Keratinocyte (primary cell): Measurements from ENCODE around the gene PPP1R14D. TPM values are rescaled to one million over a fixed set of nuclear protein-coding genes. Genes with fewer than 3 reads are reported as not detected.
A peak's percentile ranks its signal among the peaks of the same experiment; 100 is the strongest.

Experiments
- DNase-seq: peaks from one replicate; pipeline ENCODE4 v3.0.0-alpha.2; 2011; ENCODE audit warnings: low read depth, missing footprints, low spot score
- FAIRE-seq: peaks from 2 replicates; lab custom pipeline; 2011; peaks lifted over from hg19 to GRCh38; lab: Jason Lieb, UNC
- H2AFZ ChIP-seq: 2 replicates; pipeline ENCODE4 v1.6.0; 2012; ENCODE audit warnings: low read length, control low read depth, inconsistent platforms; ENCODE audit not compliant: control insufficient read depth
- H3K27ac ChIP-seq: 2 replicates; pipeline ENCODE4 v1.5.1; 2011; ENCODE audit warnings: low read length; ENCODE audit not compliant: control insufficient read depth, insufficient read depth
- H3K27me3 ChIP-seq: 3 replicates; pipeline ENCODE4 v1.6.0; 2011; ENCODE audit warnings: low read length; ENCODE audit not compliant: control insufficient read depth, insufficient read depth; ENCODE audit errors: extremely low read depth
- H3K36me3 ChIP-seq, 2 experiments: 2 replicates in 1 of 2; 3 replicates in 1 of 2; pipeline ENCODE4 v1.5.1; 2011; ENCODE audit warnings: low read length in 2 of 2, mild to moderate bottlenecking in 1 of 2; ENCODE audit not compliant: control insufficient read depth in 2 of 2, insufficient read depth in 2 of 2; ENCODE audit errors: extremely low read depth in 1 of 2
- H3K4me1 ChIP-seq: 3 replicates; pipeline ENCODE4 v1.5.1; 2011; ENCODE audit warnings: low read length; ENCODE audit not compliant: control insufficient read depth, insufficient read depth; ENCODE audit errors: extremely low read depth
- H3K4me2 ChIP-seq: 3 replicates; pipeline ENCODE4 v1.6.0; 2011; ENCODE audit warnings: low read depth, low read length; ENCODE audit not compliant: control insufficient read depth, insufficient read depth; ENCODE audit errors: extremely low read depth
- H3K4me3 ChIP-seq, 3 experiments: fragments of 200-600 bp in 1 of 3; sonication (generic) in 1 of 3; 2 replicates in 2 of 3; 3 replicates in 1 of 3; pipeline ENCODE4 v1.5.1; 2011 to 2016; ENCODE audit warnings: low read length in 3 of 3, mild to moderate bottlenecking in 3 of 3, control low read depth in 2 of 3, inconsistent platforms in 1 of 3, low read depth in 1 of 3, mixed read lengths in 1 of 3, mixed run types in 1 of 3, moderate library complexity in 1 of 3; ENCODE audit not compliant: control insufficient read depth in 2 of 3, insufficient read depth in 2 of 3; ENCODE audit errors: extremely low read depth in 1 of 3
- H3K79me2 ChIP-seq: 2 replicates; pipeline ENCODE4 v1.6.0; 2012; ENCODE audit warnings: low read length; ENCODE audit not compliant: control insufficient read depth, insufficient read depth
- H3K9ac ChIP-seq: 3 replicates; pipeline ENCODE4 v1.6.0; 2011; ENCODE audit warnings: low read length; ENCODE audit not compliant: control insufficient read depth, insufficient read depth; ENCODE audit errors: extremely low read depth
- H3K9me1 ChIP-seq: 3 replicates; pipeline ENCODE4 v1.6.0; 2011; ENCODE audit warnings: low read length; ENCODE audit not compliant: control insufficient read depth, insufficient read depth; ENCODE audit errors: extremely low read depth
- H3K9me3 ChIP-seq: 2 replicates; pipeline ENCODE4 v1.5.1; 2012; ENCODE audit warnings: low read depth, low read length; ENCODE audit not compliant: control insufficient read depth
- H4K20me1 ChIP-seq: 3 replicates; pipeline ENCODE4 v1.6.0; 2011; ENCODE audit warnings: low read length; ENCODE audit not compliant: control insufficient read depth, insufficient read depth; ENCODE audit errors: extremely low read depth
- CTCF ChIP-seq, 3 experiments: IDR thresholded peaks in 1 of 3; conservative IDR thresholded peaks in 1 of 3; optimal IDR thresholded peaks in 1 of 3; 2 replicates in 2 of 3; 3 replicates in 1 of 3; pipeline versions ENCODE3 to v1.5.1; 2011; ENCODE audit warnings: low read length in 3 of 3, mild to moderate bottlenecking in 3 of 3, moderate library complexity in 2 of 3, control low read depth in 1 of 3, inconsistent platforms in 1 of 3; ENCODE audit not compliant: insufficient read depth in 2 of 3; ENCODE audit errors: extremely low read depth in 1 of 3
- EZH2 ChIP-seq: IDR thresholded peaks from one replicate; pipeline ENCODE4 v1.6.1; 2012; ENCODE audit warnings: inconsistent platforms, mild to moderate bottlenecking, low read length, moderate library complexity
- dilution Hi-C: fragments of 300-500 bp; cut with MboI; formaldehyde crosslinking; loops from one replicate; pipeline ENCODE4 v1.7.0; 2020; ENCODE audit warnings: low sequenced_read_pairs; ENCODE audit not compliant: extremely low pct_ligation_motif_present
- polyA plus RNA-seq, 5 experiments: library from polyadenylated mRNA; depleted of rRNA in 3 of 5; stranded (reverse) in 3 of 5; stranded (forward) in 1 of 5; unstranded in 1 of 5; fragments of >200 nt; gene quantifications; 1 replicate in 1 of 5; 2 replicates in 3 of 5; 3 replicates in 1 of 5; pipeline versions ENCODE4 v1.2.1 to v1.2.3, GENCODE V29; 2011 to 2012; ENCODE audit warnings: missing spikeins in 2 of 5, low read depth in 1 of 5, low replicate concordance in 1 of 5

Gene PPP1R14D
- polyA plus RNA-seq, 1 donor (not counting 4 experiments of a cell fraction or from before 2014, with no cell fraction given) = not detected

- Histone ChIP-seq H3K4me2 (peak overlapping the region; percentile 78), H3K4me1 (peaks cover 53% of the 10 kb centered on the region), H3K4me3 (no peak overlapping the region), H3K27me3 (no peaks in the 10 kb centered on the region), H3K27ac (peak overlapping the region; percentile 84), H2AFZ (no peak overlapping the region), H3K9ac (peak overlapping the region; percentile 39), H3K79me2 (peaks cover 20% of the 10 kb centered on the region), H3K9me1 (peaks cover 2% of the 10 kb centered on the region), H3K9me3 (no peaks in the 10 kb centered on the region), H3K36me3 (peaks cover 2 to 3% of the 10 kb centered on the region in 2 experiments), H4K20me1 (no peaks in the 10 kb centered on the region)
- no peak for FAIRE-seq
- dilution Hi-C loops = loop anchor here (10.0 kb wide), 1 partner anchor 97 kb away; no protein-coding TSS in a partner anchor
- no peak for DNase-seq
- TF ChIP-seq EZH2 = no peak
Measured at GRCh38 chr15:40787991-40788390, 40.5 kb downstream of the PPP1R14D start.

GRCh38 chr15:40787344-40787841, 41.1 kb downstream of the PPP1R14D start:
- Histone ChIP-seq H3K27ac (peak overlapping the region; percentile 84), H2AFZ (no peak overlapping the region), H3K4me2 (peak overlapping the region; percentile 78), H3K9me1 (peaks cover 2% of the 10 kb centered on the region), H3K9ac (peak overlapping the region; percentile 39), H3K79me2 (peaks cover 19% of the 10 kb centered on the region), H3K36me3 (peaks cover 2 to 3% of the 10 kb centered on the region in 2 experiments), H3K9me3 (no peaks in the 10 kb centered on the region), H3K4me3 (peak overlapping the region in 1 of 3 experiments; percentile 32), H4K20me1 (peaks cover 1% of the 10 kb centered on the region), H3K4me1 (peaks cover 47% of the 10 kb centered on the region), H3K27me3 (no peaks in the 10 kb centered on the region)
- dilution Hi-C loops = loop anchor here (10.0 kb wide), 1 partner anchor 97 kb away; no protein-coding TSS in a partner anchor
- TF ChIP-seq CTCF (optimal IDR thresholded peaks at IDR 0.05 in 1 of 3, IDR thresholded peaks at IDR 0.05 in 1 of 3, conservative IDR thresholded peaks at IDR 0.05 in 1 of 3; ENCODE audit: extremely low read depth in 1 of 3, insufficient read depth in 2 of 3, low read length in 3 of 3) (no peak), EZH2 (no peak)
- FAIRE-seq = peak; percentile 89
- peak; percentile 83 for DNase-seq
